Right cardiac atrium (tissue), 5 donors: ENCODE data around the gene ETV3. TPM values are rescaled to one million over a fixed set of nuclear protein-coding genes. Genes with fewer than 3 reads are reported as not detected.

ENCODE experiments used
- ATAC-seq, 2 donors: fragments of 200-7000 bp; cut with Tn5 transposase; one replicate each; pipeline versions ENCODE4 v1.8.0 to v1.9.1; 2020; ENCODE audit warnings: moderate library complexity in 2 of 2, mild to moderate bottlenecking in 1 of 2
- DNase-seq, 3 donors: peaks; one replicate each; pipeline ENCODE4 v3.0.0-alpha.2; 2020
- H3K27ac ChIP-seq: one replicate; pipeline ENCODE4 v1.5.1; 2013; ENCODE audit warnings: mild to moderate bottlenecking, low read length, control low read depth, moderate library complexity
- H3K27me3 ChIP-seq: one replicate; pipeline ENCODE4 v1.6.1; 2013; ENCODE audit not compliant: control insufficient read depth, insufficient read depth
- H3K4me1 ChIP-seq: one replicate; pipeline ENCODE4 v1.6.1; 2013; ENCODE audit warnings: low read length; ENCODE audit not compliant: control insufficient read depth, insufficient read depth
- H3K4me3 ChIP-seq: one replicate; pipeline ENCODE4 v1.5.1; 2013; ENCODE audit warnings: low read length, control low read depth
- H3K9me3 ChIP-seq: one replicate; pipeline ENCODE4 v1.6.1; 2013; ENCODE audit warnings: low read length; ENCODE audit not compliant: control insufficient read depth
- WGBS: extraction: QIAGEN DNeasy Blood & Tissue Kit; methylation state at CpG from one replicate; pipeline ENCODE4 v1.1.7; 2013; 5-methylcytosine and 5-hydroxymethylcytosine counted together
- intact Hi-C, 4 donors: fragments of 100-400 bp; cut with DNase I; formaldehyde crosslinking; loops; one replicate each; pipeline versions ENCODE4 v1.11.0 to v1.14.0; 2022 to 2023
- polyA plus RNA-seq: library from polyadenylated mRNA; stranded (reverse); fragments of 200-250 nt; gene quantifications from one replicate; pipeline ENCODE4 v1.2.3, GENCODE V29; 2013
- total RNA-seq, 4 donors: library from RNA; stranded (reverse); fragmentation: NEBNext Ultra II Directional; extraction: Animal tissue kit (Norgen Biotek cat#: 25700); gene quantifications; one replicate each; pipeline ENCODE4 v1.2.1, GENCODE V29; 2021
- donor health status: healthy with polysubstance abuse.
- donor health status: DM: no; HTN: yes; CAD: no.
- donor health status: DM: no; HTN: no; CAD: no.
- donor health status: DM: no; HTN: yes; CAD: no; lungs with severe emphysema.
- donor health status: DM: yes; HTN: yes; CAD: no.

Gene ETV3
- total and polyA plus RNA-seq, 5 donors: 6.5 to 22.9 (median 18.6) TPM

- H3K27ac ChIP-seq: no peak overlapping the region
- H3K9me3 ChIP-seq: no peaks in the 10 kb centered on the region
- no peak for ATAC-seq
- no peak overlapping the region for H3K4me3 ChIP-seq
- no peaks in the 10 kb centered on the region for H3K4me1 ChIP-seq
- H3K27me3 ChIP-seq: no peaks in the 10 kb centered on the region
- intact Hi-C loops: no loop called here
- DNase-seq: no peak
- 51% methylated on average over 19 of the region's 19 CpGs for WGBS
Observed at GRCh38 chr1:157111396-157112165, 26.6 kb downstream of the ETV3 start.

- DNase-seq (no peak), ATAC-seq (no peak)
- WGBS: 63% methylated on average over 3 of the region's 3 CpGs
- Histone ChIP-seq H3K4me3 (no peak overlapping the region), H3K27ac (no peak overlapping the region), H3K9me3 (no peaks in the 10 kb centered on the region), H3K27me3 (no peaks in the 10 kb centered on the region), H3K4me1 (no peaks in the 10 kb centered on the region)
- intact Hi-C loops: no loop called here
Observed at GRCh38 chr1:157110686-157111085, 27.5 kb downstream of the ETV3 start.

GRCh38 chr1:157110003-157110402 lies 28.2 kb downstream of the ETV3 start:
- intact Hi-C loops: no loop called here
- no peak for DNase-seq
- WGBS: 68% methylated on average over 6 of the region's 6 CpGs
- no peaks in the 10 kb centered on the region for H3K9me3 ChIP-seq
- H3K27me3 ChIP-seq: no peaks in the 10 kb centered on the region
- H3K4me1 ChIP-seq: no peaks in the 10 kb centered on the region
- no peak overlapping the region for H3K27ac ChIP-seq
- ATAC-seq: no peak
- H3K4me3 ChIP-seq: no peak overlapping the region

DNA sequence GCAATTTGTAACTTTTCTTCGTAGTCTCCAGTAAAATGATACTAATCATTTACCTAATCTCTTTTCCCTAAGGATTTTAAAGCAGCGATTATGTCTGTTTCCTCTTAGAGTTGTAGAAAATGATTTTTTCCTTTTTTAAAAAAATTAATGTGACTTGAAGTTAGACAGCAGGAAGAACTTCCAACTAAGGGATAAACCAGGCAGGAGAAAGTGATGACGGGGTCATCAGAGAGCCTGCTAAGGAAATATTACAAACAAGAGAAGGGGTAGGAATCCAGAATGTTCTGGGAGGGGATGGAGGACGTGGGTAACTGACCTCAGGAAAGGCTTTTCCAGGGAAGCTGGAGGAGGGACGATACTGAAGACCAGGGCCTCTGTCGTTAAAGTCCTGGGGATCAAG lies 29.7 kb downstream of the ETV3 start:
- WGBS: 52% methylated on average over 6 of the region's 6 CpGs
- no peaks in the 10 kb centered on the region for H3K9me3 ChIP-seq
- intact Hi-C loops: no loop called here
- no peaks in the 10 kb centered on the region for H3K4me1 ChIP-seq
- ATAC-seq: no peak
- no peaks in the 10 kb centered on the region for H3K27me3 ChIP-seq
- no peak overlapping the region for H3K4me3 ChIP-seq
- no peak for DNase-seq
- H3K27ac ChIP-seq: no peak overlapping the region

- Histone ChIP-seq H3K9me3 (no peaks in the 10 kb centered on the region), H3K4me1 (no peaks in the 10 kb centered on the region), H3K27me3 (no peaks in the 10 kb centered on the region), H3K4me3 (no peak overlapping the region), H3K27ac (no peak overlapping the region)
- no peak for ATAC-seq
- no peak for DNase-seq
- intact Hi-C loops: no loop called here
- 30% methylated on average over 19 of the region's 19 CpGs for WGBS
Observed at GRCh38 chr1:157107702-157108101, 30.5 kb downstream of the ETV3 start.

- Histone ChIP-seq H3K4me1 (no peaks in the 10 kb centered on the region), H3K27me3 (no peaks in the 10 kb centered on the region), H3K4me3 (no peak overlapping the region), H3K9me3 (no peaks in the 10 kb centered on the region), H3K27ac (no peak overlapping the region)
- WGBS: 72% methylated on average over 6 of the region's 6 CpGs
- no peak for DNase-seq
- ATAC-seq: no peak
- intact Hi-C loops: no loop called here
Observed at GRCh38 chr1:157106813-157107189, 31.4 kb downstream of the ETV3 start.

GRCh38 chr1:157105988-157106812 lies 32.0 kb downstream of the ETV3 start:
- DNase-seq: peak in 2 of 3 donors; percentile 64 to 68
- H3K4me3 ChIP-seq: no peak overlapping the region
- H3K4me1 ChIP-seq: no peaks in the 10 kb centered on the region
- WGBS: 48% methylated on average over 6 of the region's 6 CpGs
- intact Hi-C loops: no loop called here
- ATAC-seq: peak; percentile 30 to 55
- H3K27me3 ChIP-seq: no peaks in the 10 kb centered on the region
- no peak overlapping the region for H3K27ac ChIP-seq
- no peaks in the 10 kb centered on the region for H3K9me3 ChIP-seq

- H3K4me1 ChIP-seq: no peaks in the 10 kb centered on the region
- H3K27ac ChIP-seq: no peak overlapping the region
- no peak for DNase-seq
- no peaks in the 10 kb centered on the region for H3K9me3 ChIP-seq
- intact Hi-C loops: no loop called here
- no peak overlapping the region for H3K4me3 ChIP-seq
- 57% methylated on average over 14 of the region's 14 CpGs for WGBS
- H3K27me3 ChIP-seq: no peaks in the 10 kb centered on the region
- ATAC-seq: peak in 1 of 2 donors; percentile 13
Observed at GRCh38 chr1:157105298-157105987, 32.8 kb downstream of the ETV3 start.

DNA sequence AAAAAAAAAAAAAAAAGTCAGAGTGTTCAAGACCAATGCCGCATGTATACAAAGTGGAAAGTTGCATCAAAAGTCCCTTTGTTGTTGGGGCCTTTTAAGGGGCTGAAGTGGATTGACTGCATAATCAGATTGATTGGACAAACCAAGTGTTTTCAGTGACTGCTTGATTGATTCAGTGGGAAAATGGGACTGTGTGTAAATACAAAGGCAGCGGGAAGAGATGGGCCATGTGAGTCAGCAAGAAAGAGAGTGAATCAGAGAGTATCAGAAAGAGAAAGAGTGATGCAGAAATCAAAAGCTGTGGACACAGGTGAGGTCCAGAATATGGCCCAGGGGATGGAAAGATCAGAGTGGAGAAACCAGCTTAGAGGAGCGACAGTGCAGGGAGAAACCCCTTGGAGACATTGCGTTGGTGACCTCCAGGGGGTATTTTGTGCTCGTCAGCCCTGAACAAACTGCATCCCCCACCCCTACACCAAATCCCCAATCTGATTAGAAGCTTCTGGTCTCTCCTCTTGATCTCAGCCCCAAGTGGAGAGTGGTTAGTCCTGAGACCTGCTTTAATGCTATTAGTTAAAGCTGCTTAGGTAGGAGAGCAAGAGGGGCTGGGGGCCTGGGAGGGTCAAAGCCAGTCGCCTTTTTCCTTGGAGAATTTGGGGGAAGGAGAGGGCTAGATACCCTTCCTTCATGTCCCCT lies 33.4 kb downstream of the ETV3 start:
- ATAC-seq: no peak
- Histone ChIP-seq H3K27ac (no peak overlapping the region), H3K4me3 (no peak overlapping the region), H3K4me1 (no peaks in the 10 kb centered on the region), H3K9me3 (no peaks in the 10 kb centered on the region), H3K27me3 (no peaks in the 10 kb centered on the region)
- DNase-seq: no peak
- intact Hi-C loops: no loop called here
- 74% methylated on average over 6 of the region's 6 CpGs for WGBS

DNA sequence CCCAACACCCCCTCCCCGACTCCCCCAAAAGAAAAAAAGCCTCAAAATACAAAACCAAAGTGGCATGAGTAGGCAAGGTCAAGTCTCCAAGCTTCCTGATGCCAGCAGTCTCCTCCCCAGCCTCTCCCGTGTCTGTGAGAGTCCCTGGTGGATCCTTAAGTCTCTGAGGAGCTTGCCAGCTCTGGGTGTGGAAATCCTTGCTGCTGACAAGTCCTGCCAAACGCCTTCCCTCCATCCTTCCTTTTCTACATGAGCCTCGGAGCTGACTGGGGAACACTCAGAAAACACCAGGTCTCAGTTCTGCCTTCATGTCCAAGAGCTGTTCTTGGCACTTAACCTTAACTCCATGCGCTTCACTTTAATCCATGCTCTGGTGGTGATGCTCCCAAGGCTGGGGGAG lies 34.9 kb downstream of the ETV3 start:
- DNase-seq (no peak), ATAC-seq (no peak)
- Histone ChIP-seq H3K27ac (no peak overlapping the region), H3K9me3 (no peaks in the 10 kb centered on the region), H3K27me3 (no peaks in the 10 kb centered on the region), H3K4me3 (no peak overlapping the region), H3K4me1 (no peaks in the 10 kb centered on the region)
- WGBS: 48% methylated on average over 5 of the region's 5 CpGs
- intact Hi-C loops: no loop called here
